GM21528 (cell line): Measurements from ENCODE around the gene BRINP2.
"Not testable (repeated sequence)": the region's sequence is repeated elsewhere in the genome, so short reads cannot be mapped to it uniquely, and the experiment has no call there.

Source experiments
- ATAC-seq: cut with Tn5 transposase; IDR thresholded peaks from one replicate; pipeline ENCODE4 v1.9.1; 2021; ENCODE audit warnings: mild to moderate bottlenecking, moderate library complexity; ENCODE audit not compliant: unreplicated experiment, low FRiP score

The BRINP2 gene

DNA sequence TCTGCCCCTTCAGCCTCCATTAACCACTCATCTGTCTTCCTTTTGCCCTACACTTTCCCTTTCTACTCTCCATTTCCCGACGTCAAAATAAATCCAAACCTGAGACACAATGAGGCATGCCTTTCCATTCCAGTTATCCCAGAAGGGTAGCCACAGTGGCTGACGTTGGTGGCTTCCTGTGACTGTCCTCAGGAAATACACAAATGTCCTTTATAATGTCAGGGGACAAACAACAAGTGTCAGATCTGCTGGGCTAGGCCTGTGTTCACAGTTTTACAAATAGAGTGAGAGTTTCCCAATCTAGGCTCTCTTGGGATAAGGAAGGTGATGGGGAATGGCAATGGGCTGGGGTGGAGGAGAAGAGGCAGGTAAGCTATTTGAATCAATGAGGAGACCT, 135.3 kb downstream of the BRINP2 start:
- no peak for ATAC-seq

DNA sequence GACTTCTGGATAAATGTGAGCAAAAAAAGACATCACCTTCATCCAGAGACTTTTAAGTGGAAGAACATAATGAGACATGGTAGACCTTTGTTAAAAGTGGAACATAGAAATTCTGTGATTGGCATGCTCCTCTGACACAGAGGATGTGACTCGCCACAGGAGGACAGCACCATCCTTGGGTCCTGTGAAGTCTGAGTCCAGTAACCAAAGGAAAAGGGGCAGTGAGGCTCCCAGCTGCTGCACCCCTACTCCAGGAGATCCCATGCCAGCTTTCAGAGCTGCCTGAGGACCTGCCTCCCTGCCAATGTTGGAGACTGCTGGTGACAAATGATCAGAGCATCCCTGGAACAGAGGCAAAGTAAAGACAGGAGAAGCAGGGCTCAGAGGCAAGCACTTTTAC, 136.2 kb downstream of the BRINP2 start:
- no peak for ATAC-seq

DNA sequence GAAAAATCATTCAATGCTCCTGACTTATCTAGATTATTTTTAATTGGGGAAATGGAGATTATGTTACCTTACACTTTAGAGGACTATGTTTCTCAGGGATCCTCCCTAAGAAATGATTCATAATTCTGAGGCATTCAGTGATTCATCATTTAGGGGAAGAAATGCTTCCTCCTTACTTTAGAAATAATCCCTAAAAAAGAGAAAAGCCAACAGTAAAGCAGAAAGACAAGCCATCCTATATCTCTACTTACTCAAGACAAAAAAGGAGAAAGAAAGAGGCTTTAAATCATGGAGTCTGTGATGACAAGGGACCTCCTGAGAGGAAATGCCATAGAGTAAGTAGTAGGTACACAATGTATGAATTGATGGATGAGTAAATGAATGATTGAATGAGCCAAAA, 137.0 kb downstream of the BRINP2 start:
- ATAC-seq, result no peak

DNA sequence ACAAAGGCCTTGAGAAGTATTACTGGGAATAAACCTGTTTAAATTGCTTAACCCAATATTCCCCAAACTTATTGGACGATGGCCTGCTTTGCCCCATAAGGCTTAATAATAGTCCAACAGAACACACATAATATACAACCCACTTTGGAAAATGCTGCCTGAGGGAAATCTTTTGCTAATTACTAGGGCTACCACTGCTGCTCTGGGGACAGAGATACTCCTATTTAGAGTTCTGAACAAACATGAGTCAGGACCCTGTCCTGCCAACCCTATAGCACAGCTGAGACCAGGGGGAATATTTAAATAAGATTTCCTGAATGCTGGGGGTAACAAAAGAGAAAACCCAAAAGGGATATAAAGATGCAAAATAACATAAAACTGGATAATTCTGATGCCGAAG, 139.1 kb downstream of the BRINP2 start:
- ATAC-seq, result no peak

DNA sequence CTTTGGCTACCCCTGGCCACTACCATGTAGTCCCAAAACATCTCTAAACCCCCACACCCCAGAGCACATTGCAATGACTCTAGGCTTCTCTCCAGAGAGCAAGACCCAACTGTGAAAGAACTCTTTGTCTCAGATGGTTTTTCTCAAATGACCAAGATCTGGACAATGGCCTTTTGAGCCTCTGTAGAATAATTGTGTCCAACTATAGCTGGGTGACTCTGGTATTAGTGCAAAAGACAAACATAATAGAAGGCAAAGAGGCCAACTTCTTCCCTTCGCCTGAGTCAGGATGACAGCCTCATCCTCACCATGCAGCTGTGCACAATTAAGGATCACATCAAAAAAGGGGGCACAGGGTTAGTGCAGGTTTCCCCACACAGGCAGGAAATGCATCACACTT, 139.6 kb downstream of the BRINP2 start:
- no peak for ATAC-seq

DNA sequence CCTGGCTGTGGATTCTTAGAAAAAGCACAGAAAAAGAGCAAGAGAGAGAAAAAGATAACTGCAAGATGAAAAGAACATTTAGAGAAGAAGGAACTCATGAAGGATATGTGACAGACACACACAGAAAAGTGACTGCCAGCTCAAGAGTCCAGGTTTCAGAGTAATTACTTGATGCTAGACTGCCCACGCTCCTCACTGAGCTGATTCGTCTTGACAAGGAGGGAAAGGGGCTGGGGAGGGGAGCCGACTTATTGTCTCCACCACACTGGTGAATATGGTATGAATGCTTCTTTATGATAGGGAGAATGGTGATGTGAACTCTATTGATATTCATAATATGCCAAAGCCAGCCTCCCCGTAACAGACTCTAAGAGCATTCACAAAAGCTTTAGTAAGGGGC, 140.4 kb downstream of the BRINP2 start:
- no peak for ATAC-seq

DNA sequence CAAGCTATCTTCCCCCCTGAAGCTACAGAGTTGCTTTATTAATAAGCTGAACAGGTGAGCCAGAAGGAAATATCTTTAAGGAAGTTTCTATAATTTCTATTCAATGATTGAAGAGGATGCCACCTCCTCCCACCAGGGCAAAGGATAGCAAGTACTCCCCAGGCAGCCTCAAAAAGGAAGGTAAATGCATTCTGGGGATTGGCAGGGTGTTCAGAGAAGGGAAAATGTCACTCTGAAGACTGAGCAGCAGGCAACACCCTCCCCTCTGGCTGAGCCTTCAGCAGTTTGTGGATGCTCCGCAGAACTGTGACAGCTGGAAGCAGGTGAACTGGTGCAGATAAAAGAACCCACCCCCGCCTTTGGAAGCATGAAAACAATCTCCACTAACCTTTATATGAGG, 140.8 kb downstream of the BRINP2 start:
- ATAC-seq, result no peak

DNA sequence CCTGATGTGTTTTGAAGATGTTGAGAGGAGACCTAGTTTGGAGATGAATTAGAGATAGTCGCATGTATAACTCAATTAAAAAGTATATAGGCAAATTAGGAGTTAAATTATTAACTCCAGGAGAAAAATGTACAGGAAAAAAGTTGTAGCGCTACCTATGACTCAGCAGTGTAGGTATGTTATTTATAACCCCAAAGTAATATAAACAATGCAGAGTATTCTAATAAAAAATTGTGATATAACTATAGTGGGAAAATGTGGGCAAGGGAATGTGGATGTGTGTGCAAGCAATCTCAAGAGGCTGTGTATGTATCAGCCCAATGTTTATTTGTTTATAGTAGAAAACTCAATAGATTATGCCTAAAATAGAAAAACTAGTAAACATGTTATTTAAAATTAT, 144.5 kb downstream of the BRINP2 start:
- ATAC-seq, result no peak

DNA sequence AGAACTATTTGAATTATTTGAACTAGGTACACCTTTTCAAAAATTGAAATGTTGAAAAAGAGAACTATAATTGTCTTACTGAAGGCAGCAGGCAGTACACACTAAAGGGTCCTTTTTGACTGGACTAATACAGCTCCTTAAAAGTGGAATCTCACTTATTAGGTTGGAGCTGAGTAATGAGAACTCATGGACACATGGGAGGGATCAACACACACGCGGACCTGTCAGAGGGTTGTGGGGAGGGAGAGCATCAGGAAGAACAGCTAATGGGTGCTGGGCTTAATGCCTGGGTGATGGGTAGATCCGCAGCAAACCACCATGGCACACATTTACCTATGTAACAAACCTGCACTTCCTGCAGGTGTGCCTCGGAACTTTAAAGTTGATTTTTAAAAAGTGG, 145.0 kb downstream of the BRINP2 start:
- no peak for ATAC-seq

DNA sequence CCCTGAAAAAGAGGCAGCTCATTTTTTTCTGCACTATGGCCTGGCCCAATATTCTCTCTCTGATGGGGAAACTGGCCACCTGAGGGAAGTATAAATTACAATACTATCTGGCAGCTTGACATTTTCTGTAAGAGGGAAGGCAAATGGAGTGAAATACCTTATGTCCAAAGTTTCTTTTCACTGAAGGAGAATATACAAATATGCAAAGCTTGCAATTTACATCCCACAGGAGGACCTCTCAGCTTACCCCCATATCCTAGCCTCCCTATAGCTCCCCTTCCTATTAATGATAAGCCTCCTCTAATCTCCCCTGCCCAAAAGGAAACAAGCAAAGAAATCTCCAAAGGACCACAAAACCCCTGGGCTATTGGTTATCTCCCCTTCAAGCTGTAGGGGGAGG, 150.7 kb downstream of the BRINP2 start:
- not testable (repeated sequence) for ATAC-seq

DNA sequence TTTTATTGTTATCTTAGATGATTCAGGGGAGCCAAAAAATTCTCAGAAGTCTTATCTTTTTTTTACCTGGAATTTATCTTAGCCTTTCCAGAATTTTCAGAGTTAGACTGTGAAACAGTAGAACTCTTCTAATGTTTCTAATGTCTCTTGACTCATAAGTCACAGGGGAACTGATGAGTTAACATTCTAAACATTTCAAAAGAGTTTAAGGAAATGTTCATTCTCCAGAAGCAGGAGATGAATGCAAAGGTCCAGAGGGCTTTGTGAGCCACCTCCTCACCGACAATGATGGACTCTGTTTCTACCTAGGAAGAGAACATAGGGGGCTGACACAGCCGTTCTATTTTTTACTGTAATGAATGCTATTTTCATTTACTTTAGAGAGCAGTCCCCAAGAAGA, 157.5 kb downstream of the BRINP2 start:
- no peak for ATAC-seq

DNA sequence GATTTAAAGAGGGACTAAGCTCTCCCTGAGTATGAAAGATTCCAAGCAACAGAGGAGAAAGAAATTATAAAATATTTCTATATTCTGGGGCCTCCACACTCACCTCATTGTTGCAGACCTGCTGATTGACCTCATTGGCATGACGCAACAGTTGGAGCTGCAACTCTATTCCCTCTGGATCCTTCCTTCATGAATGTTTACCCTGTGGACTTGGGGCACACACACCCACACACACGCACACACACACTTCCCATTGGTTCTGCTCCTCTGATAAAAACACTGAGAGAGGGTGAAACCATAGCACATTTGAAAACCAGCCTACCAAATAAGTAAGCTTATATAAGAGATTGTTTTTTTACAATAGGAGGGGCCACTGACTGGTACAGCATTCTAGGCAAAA, 159.1 kb downstream of the BRINP2 start:
- ATAC-seq, result no peak
